ENCODE measurements around the gene ISYNA1. TPM values are rescaled to one million over a fixed set of nuclear protein-coding genes. Genes with fewer than 3 reads are reported as not detected.

The ISYNA1 gene
- polyA plus RNA-seq, 3 donors = 3.7 TPM; not detected in 2

- H3K4me3 ChIP-seq (replicated peaks in 1 of 3; ENCODE audit: low read depth in 2 of 3, low read length in 3 of 3) = peak overlapping the region; percentile 57 to 100 (median 97)
- TF ChIP-seq CTCF (IDR thresholded peaks at IDR 0.05) = no peak
- intact Hi-C loops (cut with micrococcal nuclease) = no loop called here
- no peak overlapping the region for H2AFZ ChIP-seq (ENCODE audit: insufficient read depth, low read depth, low read length, poor library complexity, severe bottlenecking)
- peaks cover 80% of the 10 kb centered on the region for H3K79me2 ChIP-seq (ENCODE audit: insufficient read depth, low read length)
- peak overlapping the region; percentile 87 to 99 (median 97) for H3K27ac Mint-ChIP-seq
- H3K4me1 Mint-ChIP-seq = peaks cover 62% of the 10 kb centered on the region
- WGBS (ENCODE audit: insufficient coverage) = 78% methylated on average over 36 of the region's 37 CpGs
- DNase-seq = no peak
- peaks cover 0 to 1% (median 1%) of the 10 kb centered on the region in 3 donors for H3K27me3 Mint-ChIP-seq (ENCODE audit: low read depth in 3 of 3)
- peak overlapping the region; percentile 96 to 98 for H3K4me3 Mint-ChIP-seq
- peak overlapping the region; percentile 96 to 97 for H3K27ac ChIP-seq (ENCODE audit: low read depth in 1 of 2, low read length in 2 of 2)
- peaks cover 21 to 36% of the 10 kb centered on the region in 2 donors for H3K36me3 ChIP-seq (replicated peaks in 1 of 2; ENCODE audit: control insufficient read depth in 1 of 2, insufficient read depth in 2 of 2, low read length in 2 of 2)
- H3K4me1 ChIP-seq (ENCODE audit: control insufficient read depth in 1 of 2, insufficient read depth in 2 of 2, low read length in 2 of 2) = peaks cover 80 to 95% of the 10 kb centered on the region in 2 donors
- H3K27me3 ChIP-seq (ENCODE audit: control insufficient read depth in 2 of 2, insufficient read depth in 2 of 2, low read length in 2 of 2) = no peaks in the 10 kb centered on the region
- no peaks in the 10 kb centered on the region for H3K9me3 ChIP-seq (replicated peaks in 1 of 2; ENCODE audit: control insufficient read depth in 1 of 2, insufficient read depth in 1 of 2, low read length in 2 of 2)
- peak overlapping the region; percentile 83 for H3K9ac ChIP-seq (ENCODE audit: insufficient read depth, low read length, poor library complexity, severe bottlenecking)
- H3K36me3 Mint-ChIP-seq = peaks cover 35 to 50% of the 10 kb centered on the region in 2 donors
- peak overlapping the region; percentile 98 for H3K4me2 ChIP-seq (replicated peaks; ENCODE audit: extremely low read depth, low read length, poor library complexity, severe bottlenecking)
- peaks cover 0 to 2% (median 0%) of the 10 kb centered on the region in 7 donors for H3K9me3 Mint-ChIP-seq
- peaks cover 44% of the 10 kb centered on the region for H4K20me1 ChIP-seq (ENCODE audit: insufficient read depth, low read length)
Measured at GRCh38 chr19:18396471-18397241, 41.3 kb downstream of the ISYNA1 start.

GRCh38 chr19:18393836-18394235 lies 44.1 kb downstream of the ISYNA1 start:
- peak overlapping the region; percentile 83 for H3K9ac ChIP-seq (ENCODE audit: insufficient read depth, low read length, poor library complexity, severe bottlenecking)
- Mint-ChIP-seq H3K27me3 (ENCODE audit: low read depth in 3 of 3) (peaks cover 0 to 4% (median 3%) of the 10 kb centered on the region in 3 donors), H3K27ac (peak overlapping the region; percentile 95 to 99 (median 98)), H3K4me3 (peak overlapping the region; percentile 96 to 98), H3K9me3 (peaks cover 0 to 3% (median 0%) of the 10 kb centered on the region in 7 donors), H3K36me3 (peaks cover 60 to 78% of the 10 kb centered on the region in 2 donors), H3K4me1 (peaks cover 69% of the 10 kb centered on the region)
- WGBS (ENCODE audit: insufficient coverage) = 6% methylated on average over 7 of the region's 7 CpGs
- intact Hi-C loops (cut with micrococcal nuclease) = loop anchor here in 1 of 2 donors (1.0 to 5.0 kb wide), 3 partner anchors 7 to 222 kb away; partner anchors contain the start of genes IFI30 and SSBP4
- peaks cover 79 to 95% of the 10 kb centered on the region in 2 donors for H3K4me1 ChIP-seq (ENCODE audit: control insufficient read depth in 1 of 2, insufficient read depth in 2 of 2, low read length in 2 of 2)
- no peaks in the 10 kb centered on the region for H3K9me3 ChIP-seq (replicated peaks in 1 of 2; ENCODE audit: control insufficient read depth in 1 of 2, insufficient read depth in 1 of 2, low read length in 2 of 2)
- H3K27me3 ChIP-seq (ENCODE audit: control insufficient read depth in 2 of 2, insufficient read depth in 2 of 2, low read length in 2 of 2) = no peaks in the 10 kb centered on the region
- peaks cover 72% of the 10 kb centered on the region for H4K20me1 ChIP-seq (ENCODE audit: insufficient read depth, low read length)
- peaks cover 46 to 64% of the 10 kb centered on the region in 2 donors for H3K36me3 ChIP-seq (replicated peaks in 1 of 2; ENCODE audit: control insufficient read depth in 1 of 2, insufficient read depth in 2 of 2, low read length in 2 of 2)
- peak overlapping the region; percentile 96 to 97 for H3K27ac ChIP-seq (ENCODE audit: low read depth in 1 of 2, low read length in 2 of 2)
- peaks cover 98% of the 10 kb centered on the region for H3K79me2 ChIP-seq (ENCODE audit: insufficient read depth, low read length)
- H3K4me2 ChIP-seq (replicated peaks; ENCODE audit: extremely low read depth, low read length, poor library complexity, severe bottlenecking) = peak overlapping the region; percentile 98
- DNase-seq = peak; percentile 83 to 90 (median 83)
- H3K4me3 ChIP-seq (replicated peaks in 1 of 3; ENCODE audit: low read depth in 2 of 3, low read length in 3 of 3) = peak overlapping the region; percentile 57 to 100 (median 97)
- TF ChIP-seq CTCF (IDR thresholded peaks at IDR 0.05) = no peak
- H2AFZ ChIP-seq (ENCODE audit: insufficient read depth, low read depth, low read length, poor library complexity, severe bottlenecking) = peak overlapping the region; percentile 18
